GM12872 (cell line): ENCODE data around the gene FBXW5.

Source experiments
- CTCF ChIP-seq: IDR thresholded peaks from 3 replicates; pipeline ENCODE4 v1.5.1; 2011; ENCODE audit warnings: low read depth, mild to moderate bottlenecking, low read length, moderate library complexity; ENCODE audit not compliant: insufficient read depth

FBXW5 gene

GRCh38 chr9:136921307-136921706, 23.2 kb downstream of the FBXW5 start:
- TF ChIP-seq CTCF, result no peak

- no peak for TF ChIP-seq CTCF
These were observed 23.8 kb downstream of the FBXW5 start for GRCh38 chr9:136920734-136921231.

- TF ChIP-seq CTCF, result no peak
These were observed 24.5 kb downstream of the FBXW5 start for GRCh38 chr9:136920069-136920468.

GRCh38 chr9:136917902-136918301, 26.6 kb downstream of the FBXW5 start:
- no peak for TF ChIP-seq CTCF

GRCh38 chr9:136916330-136917184, 28.0 kb downstream of the FBXW5 start:
- no peak for TF ChIP-seq CTCF

- TF ChIP-seq CTCF, result no peak
These were observed 28.8 kb downstream of the FBXW5 start for GRCh38 chr9:136915632-136916329.

- no peak for TF ChIP-seq CTCF
These were observed 30.7 kb downstream of the FBXW5 start for GRCh38 chr9:136913701-136914438.
